Left lobe of liver (tissue), 1 donor: Measurements from ENCODE around the gene ZNF441. TPM values are rescaled to one million over a fixed set of nuclear protein-coding genes. Genes with fewer than 3 reads are reported as not detected.

Experiments used
- total RNA-seq: library from RNA; stranded (reverse); gene quantifications from one replicate; pipeline ENCODE4 v1.2.1, GENCODE V29; 2021
- donor health status: DM: no; HTN: yes; CAD: no.

ZNF441 gene
- total RNA-seq, 1 donor from 2014 or later, result 3.0 TPM

Other genes starting within 250 kb of the ZNF441 start
- 45.6 TPM for gene ECSIT, start 237.9 kb upstream of the ZNF441 start, total RNA-seq
- 0.98 TPM for gene CNN1, start 228.1 kb upstream of the ZNF441 start, total RNA-seq
- gene ELOF1, start 207.8 kb upstream of the ZNF441 start, total RNA-seq, result 28.9 TPM
- gene ACP5, start 189.4 kb upstream of the ZNF441 start, total RNA-seq, result 17.9 TPM
- gene ZNF627, start 169.5 kb upstream of the ZNF441 start, total RNA-seq, result 5.3 TPM
- 3.7 TPM for gene ZNF823, start 28.1 kb upstream of the ZNF441 start, total RNA-seq
- 1.3 TPM for gene ZNF491, start 31.5 kb downstream of the ZNF441 start, total RNA-seq
- gene ZNF440, start 47.3 kb downstream of the ZNF441 start, total RNA-seq, result 4.7 TPM
- 0.60 TPM for gene ZNF439, start 81.7 kb downstream of the ZNF441 start, total RNA-seq
- gene ZNF69, start 120.8 kb downstream of the ZNF441 start, total RNA-seq, result 8.0 TPM
- 5.6 TPM for gene ZNF700, start 158.1 kb downstream of the ZNF441 start, total RNA-seq
- 0.25 TPM for gene ZNF763, start 198.0 kb downstream of the ZNF441 start, total RNA-seq